ENCODE results near the gene TMEM53. TPM values are rescaled to one million over a fixed set of nuclear protein-coding genes. Genes with fewer than 3 reads are reported as not detected.

Gene TMEM53
- total RNA-seq, 2 experiments from 2014 or later = 3.0 to 3.5 TPM

- POLR2A ChIA-PET = interaction anchor here (1.0 kb wide), 1 partner anchor 9 kb away, joined by 3 read pairs; no protein-coding TSS in a partner anchor
- no peak overlapping the region for H3K4me3 Mint-ChIP-seq
- H3K9me3 Mint-ChIP-seq = no peaks in the 10 kb centered on the region
- H3K27ac Mint-ChIP-seq = no peak overlapping the region
- DNase-seq = no peak
- H3K4me1 Mint-ChIP-seq = peaks cover 20% of the 10 kb centered on the region
- no peaks in the 10 kb centered on the region for H3K27me3 Mint-ChIP-seq
- H3K36me3 Mint-ChIP-seq (ENCODE audit: low read depth) = peaks cover 41% of the 10 kb centered on the region
- CTCF ChIA-PET = interaction anchor here (11.0 kb wide), 1 partner anchor 14 kb away, joined by 72 read pairs; no protein-coding TSS in a partner anchor
Measured at GRCh38 chr1:44637702-44638411, 36.4 kb downstream of the TMEM53 start.

- no peak for DNase-seq
- H3K36me3 Mint-ChIP-seq (ENCODE audit: low read depth) = peaks cover 44% of the 10 kb centered on the region
- CTCF ChIA-PET = interaction anchor here (11.0 kb wide), 1 partner anchor 15 kb away, joined by 72 read pairs; no protein-coding TSS in a partner anchor
- H3K4me1 Mint-ChIP-seq = peaks cover 26% of the 10 kb centered on the region
- H3K9me3 Mint-ChIP-seq = no peaks in the 10 kb centered on the region
- no peak overlapping the region for H3K27ac Mint-ChIP-seq
- POLR2A ChIA-PET = interaction anchor here (1.0 kb wide), 1 partner anchor 10 kb away, joined by 3 read pairs; no protein-coding TSS in a partner anchor
- H3K27me3 Mint-ChIP-seq = no peaks in the 10 kb centered on the region
- no peak overlapping the region for H3K4me3 Mint-ChIP-seq
Measured at GRCh38 chr1:44636688-44637598, 37.3 kb downstream of the TMEM53 start.

GRCh38 chr1:44636083-44636687 is 38.1 kb downstream of the TMEM53 start:
- Mint-ChIP-seq H3K27ac (no peak overlapping the region), H3K27me3 (no peaks in the 10 kb centered on the region), H3K36me3 (ENCODE audit: low read depth) (peaks cover 44% of the 10 kb centered on the region), H3K9me3 (no peaks in the 10 kb centered on the region), H3K4me3 (no peak overlapping the region), H3K4me1 (peaks cover 28% of the 10 kb centered on the region)
- CTCF ChIA-PET = interaction anchor here (0.6 to 11.0 kb wide), 2 partner anchors 15 to 521 kb away, joined by 3 to 72 read pairs; no protein-coding TSS in a partner anchor
- POLR2A ChIA-PET = no interaction called here
- no peak for DNase-seq

- H3K9me3 Mint-ChIP-seq = peaks cover 3% of the 10 kb centered on the region
- H3K27ac Mint-ChIP-seq = no peak overlapping the region
- H3K4me3 Mint-ChIP-seq = no peak overlapping the region
- peaks cover 40% of the 10 kb centered on the region for H3K36me3 Mint-ChIP-seq (ENCODE audit: low read depth)
- H3K27me3 Mint-ChIP-seq = no peaks in the 10 kb centered on the region
- DNase-seq = no peak
- ChIA-PET CTCF (interaction anchor here (0.6 to 11.0 kb wide), 2 partner anchors 16 to 520 kb away, joined by 3 to 72 read pairs; no protein-coding TSS in a partner anchor), POLR2A (no interaction called here)
- H3K4me1 Mint-ChIP-seq = peaks cover 36% of the 10 kb centered on the region
Measured at GRCh38 chr1:44635439-44635838, 38.8 kb downstream of the TMEM53 start.

- H3K36me3 Mint-ChIP-seq (ENCODE audit: low read depth) = peaks cover 40% of the 10 kb centered on the region
- H3K9me3 Mint-ChIP-seq = peaks cover 3% of the 10 kb centered on the region
- no peak overlapping the region for H3K4me3 Mint-ChIP-seq
- no peak for DNase-seq
- H3K27me3 Mint-ChIP-seq = no peaks in the 10 kb centered on the region
- peak overlapping the region; percentile 25 for H3K27ac Mint-ChIP-seq
- ChIA-PET CTCF (interaction anchor here (1.7 to 11.0 kb wide), 2 partner anchors 17 to 40 kb away, joined by 4 to 72 read pairs; partner anchors contain the start of genes ARMH1 and TMEM53), POLR2A (no interaction called here)
- H3K4me1 Mint-ChIP-seq = peaks cover 37% of the 10 kb centered on the region
Measured at GRCh38 chr1:44634606-44635189, 39.6 kb downstream of the TMEM53 start.

- ChIA-PET CTCF (interaction anchor here (1.1 to 11.0 kb wide), 2 partner anchors 14 to 19 kb away, joined by 3 to 72 read pairs; no protein-coding TSS in a partner anchor), POLR2A (no interaction called here)
- Mint-ChIP-seq H3K27ac (peak overlapping the region; percentile 99), H3K4me3 (peak overlapping the region; percentile 89), H3K4me1 (peaks cover 37% of the 10 kb centered on the region), H3K27me3 (no peaks in the 10 kb centered on the region), H3K36me3 (ENCODE audit: low read depth) (peaks cover 28% of the 10 kb centered on the region), H3K9me3 (peaks cover 3% of the 10 kb centered on the region)
- DNase-seq = no peak
Measured at GRCh38 chr1:44632598-44632997, 41.7 kb downstream of the TMEM53 start.

GRCh38 chr1:44631647-44632539 is 42.4 kb downstream of the TMEM53 start:
- H3K4me1 Mint-ChIP-seq = peaks cover 37% of the 10 kb centered on the region
- ChIA-PET CTCF (interaction anchor here (0.7 to 11.0 kb wide), 4 partner anchors 11 to 20 kb away, joined by 3 to 72 read pairs (median 3); no protein-coding TSS in a partner anchor), POLR2A (interaction anchor here (0.7 to 1.8 kb wide), 4 partner anchors 10 to 89 kb away, joined by 3 to 5 read pairs (median 4); partner anchors contain the start of genes ARMH1 and TMEM53)
- H3K9me3 Mint-ChIP-seq = peaks cover 3% of the 10 kb centered on the region
- no peaks in the 10 kb centered on the region for H3K27me3 Mint-ChIP-seq
- DNase-seq = peak; percentile 92
- H3K36me3 Mint-ChIP-seq (ENCODE audit: low read depth) = peaks cover 28% of the 10 kb centered on the region
- H3K4me3 Mint-ChIP-seq = peak overlapping the region; percentile 89
- H3K27ac Mint-ChIP-seq = peak overlapping the region; percentile 99

GRCh38 chr1:44631333-44631646 is 43.0 kb downstream of the TMEM53 start:
- Mint-ChIP-seq H3K27me3 (no peaks in the 10 kb centered on the region), H3K27ac (peak overlapping the region; percentile 99), H3K4me3 (peak overlapping the region; percentile 89), H3K9me3 (peaks cover 3% of the 10 kb centered on the region), H3K4me1 (peaks cover 37% of the 10 kb centered on the region), H3K36me3 (ENCODE audit: low read depth) (peaks cover 26% of the 10 kb centered on the region)
- ChIA-PET CTCF (interaction anchor here (0.5 to 11.0 kb wide), 4 partner anchors 11 to 428 kb away, joined by 3 to 72 read pairs (median 3); no protein-coding TSS in a partner anchor), POLR2A (interaction anchor here (1.1 to 1.8 kb wide), 3 partner anchors 10 to 90 kb away, joined by 3 to 5 read pairs (median 3); partner anchors contain the start of genes ARMH1 and TMEM53)
- no peak for DNase-seq

GRCh38 chr1:44630116-44630515 is 44.2 kb downstream of the TMEM53 start:
- peaks cover 37% of the 10 kb centered on the region for H3K4me1 Mint-ChIP-seq
- peaks cover 15% of the 10 kb centered on the region for H3K36me3 Mint-ChIP-seq (ENCODE audit: low read depth)
- ChIA-PET POLR2A (interaction anchor here (1.8 kb wide), 1 partner anchor 44 kb away, joined by 5 read pairs; the partner anchor contains the start of genes ARMH1 and TMEM53), CTCF (interaction anchor here (11.0 kb wide), 1 partner anchor 21 kb away, joined by 72 read pairs; no protein-coding TSS in a partner anchor)
- H3K4me3 Mint-ChIP-seq = peak overlapping the region; percentile 89
- peaks cover 3% of the 10 kb centered on the region for H3K9me3 Mint-ChIP-seq
- H3K27me3 Mint-ChIP-seq = no peaks in the 10 kb centered on the region
- peak overlapping the region; percentile 99 for H3K27ac Mint-ChIP-seq
- DNase-seq = no peak

GRCh38 chr1:44628962-44629756 is 45.1 kb downstream of the TMEM53 start:
- H3K4me1 Mint-ChIP-seq = peaks cover 29% of the 10 kb centered on the region
- H3K27me3 Mint-ChIP-seq = no peaks in the 10 kb centered on the region
- H3K9me3 Mint-ChIP-seq = peaks cover 3% of the 10 kb centered on the region
- ChIA-PET CTCF (interaction anchor here (11.0 kb wide), 1 partner anchor 22 kb away, joined by 72 read pairs; no protein-coding TSS in a partner anchor), POLR2A (no interaction called here)
- no peak overlapping the region for H3K27ac Mint-ChIP-seq
- DNase-seq = no peak
- H3K36me3 Mint-ChIP-seq (ENCODE audit: low read depth) = peaks cover 10% of the 10 kb centered on the region
- no peak overlapping the region for H3K4me3 Mint-ChIP-seq

All from activated CD4-positive, alpha-beta T cell treated with anti-CD3 and anti-CD28 coated beads, Interleukin-2, amount 10 ng/mL, durations not matched to agents 7 days and 5 days (primary cell).